Measurements from ENCODE around the gene ERC1. TPM values are rescaled to one million over a fixed set of nuclear protein-coding genes. Genes with fewer than 3 reads are reported as not detected.

Gene ERC1
- total RNA-seq, 6 experiments from 2014 or later, result 44.1 to 48.9 (median 47.9) TPM

DNA sequence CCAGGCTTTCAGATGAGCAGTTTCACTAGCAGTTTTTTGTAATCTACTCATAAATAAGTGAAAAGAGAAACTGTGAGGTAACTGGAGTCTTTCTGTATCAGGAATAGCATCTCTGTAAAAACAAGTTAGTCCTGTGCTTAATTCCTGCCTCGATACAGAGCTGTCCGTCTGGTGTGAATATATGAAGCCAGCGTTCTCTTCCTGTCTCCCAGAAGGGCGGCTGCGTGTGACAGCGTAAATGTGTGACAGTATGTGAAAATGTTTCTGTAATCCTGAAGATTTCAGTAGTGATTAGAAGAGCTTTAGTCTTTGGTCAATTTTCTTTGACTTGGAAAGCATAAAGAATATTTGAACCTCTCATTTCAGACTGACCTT, 453.1 kb downstream of the ERC1 start:
- peak overlapping the region; percentile 87 for H3K27ac Mint-ChIP-seq
- no peak for DNase-seq
- H3K27me3 Mint-ChIP-seq (ENCODE audit: insufficient read depth), result peaks cover 3% of the 10 kb centered on the region; the same call in 1 of the 2 replicates
- peak overlapping the region; percentile 67; the same call in 1 of the 2 replicates for H3K4me3 Mint-ChIP-seq
- H3K36me3 Mint-ChIP-seq (ENCODE audit: low read depth), result peaks cover 17% of the 10 kb centered on the region; the same call in 1 of the 2 replicates
- TF ChIP-seq CTCF (IDR thresholded peaks at IDR 0.05), result no peak
- peaks cover 32% of the 10 kb centered on the region for H3K4me1 Mint-ChIP-seq (ENCODE audit: low read depth)
- no peaks in the 10 kb centered on the region for H3K9me3 Mint-ChIP-seq

GRCh38 chr12:1445807-1446206, 454.8 kb downstream of the ERC1 start:
- Mint-ChIP-seq H3K36me3 (ENCODE audit: low read depth) (peaks cover 17% of the 10 kb centered on the region; the same call in 1 of the 2 replicates), H3K27ac (peak overlapping the region; percentile 0; the same call in 1 of the 2 replicates), H3K4me1 (ENCODE audit: low read depth) (peaks cover 32% of the 10 kb centered on the region), H3K4me3 (no peak overlapping the region), H3K9me3 (no peaks in the 10 kb centered on the region), H3K27me3 (ENCODE audit: insufficient read depth) (peaks cover 3% of the 10 kb centered on the region; the same call in 1 of the 2 replicates)
- DNase-seq, result no peak
- no peak for TF ChIP-seq CTCF (IDR thresholded peaks at IDR 0.05)

DNA sequence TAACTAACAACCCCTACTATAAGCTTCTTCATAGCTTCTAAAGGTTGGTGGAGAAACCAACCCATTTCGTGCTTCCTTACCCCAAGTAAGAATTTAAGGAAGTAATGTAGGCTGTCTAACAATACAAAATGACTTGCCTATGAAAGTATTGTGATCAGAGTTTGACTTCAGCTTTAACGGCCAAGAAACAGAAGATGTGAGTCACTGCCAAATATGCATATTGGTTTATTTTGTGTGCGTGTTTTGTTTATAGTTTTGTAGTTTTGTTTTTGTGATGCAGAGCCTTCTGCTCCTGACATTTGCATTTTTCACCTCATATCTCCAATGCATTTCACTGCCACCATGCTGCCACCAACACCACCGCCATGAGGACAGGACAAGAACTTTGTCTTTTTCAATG, 457.3 kb downstream of the ERC1 start:
- Mint-ChIP-seq H3K9me3 (no peaks in the 10 kb centered on the region), H3K36me3 (ENCODE audit: low read depth) (peaks cover 35% of the 10 kb centered on the region), H3K27me3 (ENCODE audit: insufficient read depth) (peaks cover 3% of the 10 kb centered on the region; the same call in 1 of the 2 replicates), H3K27ac (no peak overlapping the region; the same call in 1 of the 2 replicates), H3K4me3 (no peak overlapping the region), H3K4me1 (ENCODE audit: low read depth) (peaks cover 30% of the 10 kb centered on the region)
- TF ChIP-seq CTCF (IDR thresholded peaks at IDR 0.05), result no peak
- DNase-seq, result no peak

DNA sequence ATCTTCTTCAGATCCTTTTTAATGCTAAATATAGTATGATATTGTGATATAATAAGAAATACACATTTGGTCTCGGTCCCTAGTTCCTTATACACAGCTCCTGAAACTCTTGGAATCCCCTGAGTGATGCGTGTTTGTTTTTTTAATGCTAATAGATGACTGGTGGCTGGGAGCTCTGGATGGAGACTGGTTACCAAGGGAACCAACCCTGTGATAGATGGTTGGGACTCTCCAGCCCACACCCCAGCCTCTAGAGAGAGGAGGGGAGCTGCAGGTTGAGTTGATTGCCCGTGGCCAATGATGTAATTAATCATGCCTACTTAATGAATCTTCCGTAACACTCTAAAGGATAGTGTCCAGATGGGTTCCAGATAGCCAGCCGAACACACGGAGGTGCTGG, 462.8 kb downstream of the ERC1 start:
- peaks cover 31% of the 10 kb centered on the region for H3K36me3 Mint-ChIP-seq (ENCODE audit: low read depth)
- H3K27me3 Mint-ChIP-seq (ENCODE audit: insufficient read depth), result no peaks in the 10 kb centered on the region; the same call in 1 of the 2 replicates
- TF ChIP-seq CTCF (IDR thresholded peaks at IDR 0.05), result no peak
- no peak overlapping the region for H3K27ac Mint-ChIP-seq
- no peak for DNase-seq
- H3K4me3 Mint-ChIP-seq, result no peak overlapping the region
- no peaks in the 10 kb centered on the region for H3K9me3 Mint-ChIP-seq
- H3K4me1 Mint-ChIP-seq (ENCODE audit: low read depth), result peaks cover 33% of the 10 kb centered on the region

- no peak for DNase-seq
- Mint-ChIP-seq H3K9me3 (no peaks in the 10 kb centered on the region), H3K4me1 (ENCODE audit: low read depth) (peaks cover 47% of the 10 kb centered on the region), H3K27ac (peak overlapping the region; percentile 49), H3K4me3 (no peak overlapping the region), H3K36me3 (ENCODE audit: low read depth) (peaks cover 48% of the 10 kb centered on the region), H3K27me3 (ENCODE audit: insufficient read depth) (no peaks in the 10 kb centered on the region; the same call in 1 of the 2 replicates)
- no peak for TF ChIP-seq CTCF (IDR thresholded peaks at IDR 0.05)
These were observed 465.9 kb downstream of the ERC1 start for GRCh38 chr12:1456885-1457284.

All from HFFc6 (cell line).